Activated naive CD4-positive, alpha-beta T cell treated with anti-CD3 and anti-CD28 coated beads, Interleukin-2, amount 10 ng/mL, durations not matched to agents 7 days and 5 days (primary cell): Measurements from ENCODE around the gene PTPN2.

Experiments
- CTCF ChIA-PET: fragments of 350-600 bp; sonication (Branson Sonifier 250); formaldehyde crosslinking; loops from one replicate; lab custom pipeline; 2021; ENCODE audit warnings: antibody characterized with exemption; lab: Charles Lee
- DNase-seq: peaks from one replicate; pipeline ENCODE4 v3.0.0-alpha.2; 2020
- H3K27ac Mint-ChIP-seq: one replicate; pipeline ENCODE4 v1.8.0; 2021; ENCODE audit warnings: mild to moderate bottlenecking, moderate library complexity, mixed read lengths
- H3K27me3 Mint-ChIP-seq: one replicate; pipeline ENCODE4 v1.8.0; 2021; ENCODE audit warnings: mild to moderate bottlenecking, mixed read lengths
- H3K36me3 Mint-ChIP-seq: one replicate; pipeline ENCODE4 v1.8.0; 2021; ENCODE audit warnings: mixed read lengths
- H3K4me1 Mint-ChIP-seq: one replicate; pipeline ENCODE4 v1.8.0; 2021; ENCODE audit warnings: mixed read lengths
- H3K4me3 Mint-ChIP-seq: one replicate; pipeline ENCODE4 v1.8.0; 2021; ENCODE audit warnings: mild to moderate bottlenecking, moderate library complexity, mixed read lengths
- H3K9me3 Mint-ChIP-seq: one replicate; pipeline ENCODE4 v1.8.0; 2021; ENCODE audit warnings: mixed read lengths

PTPN2 gene

GRCh38 chr18:12883684-12884405 is at the start of gene PTPN2:
TSS of gene PTPN2 (minus strand) at chr18:12884237. CDS start at chr18:12884141, 96 bp downstream.
- Mint-ChIP-seq H3K27ac (peak within 1 kb of the TSS; percentile 93), H3K4me1 (peaks cover 60% of the 10 kb centered on the region), H3K36me3 (peaks cover 10% of the 10 kb centered on the region), H3K27me3 (no peaks in the 10 kb centered on the region), H3K4me3 (peak within 1 kb of the TSS; percentile 95), H3K9me3 (no peaks in the 10 kb centered on the region)
- DNase-seq = peak; percentile 95
- CTCF ChIA-PET = interaction anchor here (1.0 to 1.6 kb wide), 2 partner anchors 18 to 68 kb away, joined by 3 to 4 read pairs; no protein-coding TSS in a partner anchor

- Mint-ChIP-seq H3K9me3 (no peaks in the 10 kb centered on the region), H3K4me1 (peaks cover 3% of the 10 kb centered on the region), H3K4me3 (no peak overlapping the region), H3K36me3 (no peaks in the 10 kb centered on the region), H3K27ac (no peak overlapping the region), H3K27me3 (peaks cover 22% of the 10 kb centered on the region)
- DNase-seq = no peak
- CTCF ChIA-PET = interaction anchor here (0.9 to 5.1 kb wide), 14 partner anchors 11 to 538 kb away, joined by 3 to 122 read pairs (median 7); no protein-coding TSS in a partner anchor
These were observed 49.3 kb upstream of the PTPN2 start for GRCh38 chr18:12933327-12933726.

GRCh38 chr18:12930908-12931307 is 46.9 kb upstream of the PTPN2 start:
- peaks cover 3% of the 10 kb centered on the region for H3K4me1 Mint-ChIP-seq
- no peaks in the 10 kb centered on the region for H3K36me3 Mint-ChIP-seq
- peaks cover 19% of the 10 kb centered on the region for H3K27me3 Mint-ChIP-seq
- H3K9me3 Mint-ChIP-seq = no peaks in the 10 kb centered on the region
- DNase-seq = no peak
- no peak overlapping the region for H3K27ac Mint-ChIP-seq
- no peak overlapping the region for H3K4me3 Mint-ChIP-seq
- CTCF ChIA-PET = no interaction called here

- Mint-ChIP-seq H3K4me3 (no peak overlapping the region), H3K9me3 (no peaks in the 10 kb centered on the region), H3K27me3 (peaks cover 20% of the 10 kb centered on the region), H3K4me1 (peaks cover 3% of the 10 kb centered on the region), H3K36me3 (no peaks in the 10 kb centered on the region), H3K27ac (no peak overlapping the region)
- CTCF ChIA-PET = interaction anchor here (2.2 kb wide), 1 partner anchor 203 kb away, joined by 7 read pairs; no protein-coding TSS in a partner anchor
- no peak for DNase-seq
These were observed 46.3 kb upstream of the PTPN2 start for GRCh38 chr18:12930376-12930775.

GRCh38 chr18:12929477-12930083 is 45.5 kb upstream of the PTPN2 start:
- H3K27me3 Mint-ChIP-seq = peaks cover 22% of the 10 kb centered on the region
- H3K9me3 Mint-ChIP-seq = no peaks in the 10 kb centered on the region
- H3K4me3 Mint-ChIP-seq = no peak overlapping the region
- H3K27ac Mint-ChIP-seq = no peak overlapping the region
- DNase-seq = no peak
- no peaks in the 10 kb centered on the region for H3K36me3 Mint-ChIP-seq
- CTCF ChIA-PET = interaction anchor here (2.2 kb wide), 1 partner anchor 203 kb away, joined by 7 read pairs; no protein-coding TSS in a partner anchor
- H3K4me1 Mint-ChIP-seq = peaks cover 1% of the 10 kb centered on the region

GRCh38 chr18:12928641-12929040 is 44.6 kb upstream of the PTPN2 start:
- H3K9me3 Mint-ChIP-seq = no peaks in the 10 kb centered on the region
- CTCF ChIA-PET = interaction anchor here (2.2 kb wide), 1 partner anchor 202 kb away, joined by 7 read pairs; no protein-coding TSS in a partner anchor
- H3K27ac Mint-ChIP-seq = no peak overlapping the region
- DNase-seq = no peak
- H3K4me3 Mint-ChIP-seq = no peak overlapping the region
- peaks cover 21% of the 10 kb centered on the region for H3K27me3 Mint-ChIP-seq
- H3K4me1 Mint-ChIP-seq = no peaks in the 10 kb centered on the region
- no peaks in the 10 kb centered on the region for H3K36me3 Mint-ChIP-seq

- no peak overlapping the region for H3K27ac Mint-ChIP-seq
- DNase-seq = no peak
- H3K27me3 Mint-ChIP-seq = peaks cover 25% of the 10 kb centered on the region
- no peaks in the 10 kb centered on the region for H3K4me1 Mint-ChIP-seq
- H3K4me3 Mint-ChIP-seq = no peak overlapping the region
- no peaks in the 10 kb centered on the region for H3K36me3 Mint-ChIP-seq
- CTCF ChIA-PET = interaction anchor here (2.2 kb wide), 1 partner anchor 201 kb away, joined by 7 read pairs; no protein-coding TSS in a partner anchor
- no peaks in the 10 kb centered on the region for H3K9me3 Mint-ChIP-seq
These were observed 44.2 kb upstream of the PTPN2 start for GRCh38 chr18:12928206-12928605.

- H3K27me3 Mint-ChIP-seq = peaks cover 22% of the 10 kb centered on the region
- no peak overlapping the region for H3K4me3 Mint-ChIP-seq
- CTCF ChIA-PET = interaction anchor here (1.7 kb wide), 1 partner anchor 33 kb away, joined by 4 read pairs; no protein-coding TSS in a partner anchor
- DNase-seq = no peak
- H3K9me3 Mint-ChIP-seq = no peaks in the 10 kb centered on the region
- peaks cover 12% of the 10 kb centered on the region for H3K4me1 Mint-ChIP-seq
- no peaks in the 10 kb centered on the region for H3K36me3 Mint-ChIP-seq
- no peak overlapping the region for H3K27ac Mint-ChIP-seq
These were observed 40.6 kb upstream of the PTPN2 start for GRCh38 chr18:12924616-12925015.

- H3K27me3 Mint-ChIP-seq = peaks cover 22% of the 10 kb centered on the region
- no peak for DNase-seq
- H3K9me3 Mint-ChIP-seq = no peaks in the 10 kb centered on the region
- H3K4me1 Mint-ChIP-seq = peaks cover 12% of the 10 kb centered on the region
- H3K27ac Mint-ChIP-seq = no peak overlapping the region
- CTCF ChIA-PET = interaction anchor here (0.7 to 4.0 kb wide), 3 partner anchors 12 to 223 kb away, joined by 3 to 20 read pairs (median 7); no protein-coding TSS in a partner anchor
- no peaks in the 10 kb centered on the region for H3K36me3 Mint-ChIP-seq
- H3K4me3 Mint-ChIP-seq = no peak overlapping the region
These were observed 38.2 kb upstream of the PTPN2 start for GRCh38 chr18:12922266-12922665.

GRCh38 chr18:12921178-12921577 is 37.1 kb upstream of the PTPN2 start:
- DNase-seq = peak; percentile 39
- H3K4me3 Mint-ChIP-seq = no peak overlapping the region
- peaks cover 12% of the 10 kb centered on the region for H3K4me1 Mint-ChIP-seq
- H3K27ac Mint-ChIP-seq = peak overlapping the region; percentile 20
- no peaks in the 10 kb centered on the region for H3K36me3 Mint-ChIP-seq
- CTCF ChIA-PET = interaction anchor here (0.9 to 4.0 kb wide), 6 partner anchors 13 to 194 kb away, joined by 3 to 20 read pairs (median 5); no protein-coding TSS in a partner anchor
- H3K9me3 Mint-ChIP-seq = no peaks in the 10 kb centered on the region
- peaks cover 21% of the 10 kb centered on the region for H3K27me3 Mint-ChIP-seq

- DNase-seq = no peak
- Mint-ChIP-seq H3K27ac (no peak overlapping the region), H3K36me3 (peaks cover 5% of the 10 kb centered on the region), H3K4me1 (peaks cover 7% of the 10 kb centered on the region), H3K9me3 (peaks cover 10% of the 10 kb centered on the region), H3K4me3 (no peak overlapping the region), H3K27me3 (peaks cover 31% of the 10 kb centered on the region)
- CTCF ChIA-PET = interaction anchor here (0.8 to 1.4 kb wide), 2 partner anchors 19 to 162 kb away, joined by 3 read pairs; no protein-coding TSS in a partner anchor
These were observed 28.1 kb upstream of the PTPN2 start for GRCh38 chr18:12911929-12912703.

GRCh38 chr18:12911025-12911928 is 27.2 kb upstream of the PTPN2 start:
- CTCF ChIA-PET = interaction anchor here (0.9 kb wide), 1 partner anchor 23 kb away, joined by 3 read pairs; no protein-coding TSS in a partner anchor

GRCh38 chr18:12908706-12909105 is 24.7 kb upstream of the PTPN2 start:
- CTCF ChIA-PET = no interaction called here
- H3K27me3 Mint-ChIP-seq = peaks cover 42% of the 10 kb centered on the region
- no peak overlapping the region for H3K27ac Mint-ChIP-seq
- DNase-seq = no peak
- H3K9me3 Mint-ChIP-seq = peaks cover 8% of the 10 kb centered on the region
- H3K4me1 Mint-ChIP-seq = peaks cover 14% of the 10 kb centered on the region
- no peak overlapping the region for H3K4me3 Mint-ChIP-seq
- H3K36me3 Mint-ChIP-seq = peaks cover 5% of the 10 kb centered on the region

More at GRCh38 chr18:12911025-12911928, 27.2 kb upstream of the PTPN2 start:
- peak; percentile 63 for DNase-seq
- peak overlapping the region; percentile 23 for H3K4me3 Mint-ChIP-seq
- peaks cover 40% of the 10 kb centered on the region for H3K27me3 Mint-ChIP-seq
- H3K9me3 Mint-ChIP-seq = peaks cover 10% of the 10 kb centered on the region
- H3K36me3 Mint-ChIP-seq = peaks cover 5% of the 10 kb centered on the region
- peaks cover 7% of the 10 kb centered on the region for H3K4me1 Mint-ChIP-seq
- H3K27ac Mint-ChIP-seq = no peak overlapping the region
